ENCODE data around the gene APOB.

GRCh38 chr2:21041943-21042707, 1.7 kb downstream of the APOB start:
- TF ChIP-seq HNRNPL (IDR thresholded peaks at IDR 0.05; ENCODE audit: low read depth, low read length) (no peak), DNMT1 (CRISPR knock-in tag; IDR thresholded peaks at IDR 0.05) (no peak), SMC3 (IDR thresholded peaks at IDR 0.05; ENCODE audit: low read length) (peak; percentile 43; the same call in 1 of the 2 replicates), CTCF (CRISPR knock-in tag; IDR thresholded peaks at IDR 0.05) (peak; percentile 31; the same call in 1 of the 2 replicates)

Measured in HepG2 (cell line).